Measurements from ENCODE around the gene MALT1.

The MALT1 gene

GRCh38 chr18:58779529-58779928 is 108.3 kb downstream of the MALT1 start:
- no peak for DNase-seq

DNA sequence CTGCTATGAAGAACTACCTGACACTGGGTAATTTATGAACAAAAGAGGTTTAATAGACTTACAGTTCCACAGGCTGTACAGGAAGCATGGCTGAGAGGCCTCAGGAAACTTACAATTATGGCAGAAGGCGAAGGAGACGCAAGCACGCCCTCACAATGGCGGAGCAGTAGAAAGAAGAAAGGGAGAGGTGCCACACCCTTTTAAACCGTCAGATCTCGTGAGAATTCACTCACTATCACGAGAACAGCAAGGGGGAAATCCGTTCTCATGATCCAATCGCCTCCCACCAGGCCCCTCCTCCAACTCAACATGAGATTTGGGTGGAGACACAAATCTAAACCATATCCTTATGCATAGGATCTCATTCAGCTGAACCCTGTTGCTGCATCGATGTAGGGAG is 108.8 kb downstream of the MALT1 start:
- no peak for DNase-seq

DNA sequence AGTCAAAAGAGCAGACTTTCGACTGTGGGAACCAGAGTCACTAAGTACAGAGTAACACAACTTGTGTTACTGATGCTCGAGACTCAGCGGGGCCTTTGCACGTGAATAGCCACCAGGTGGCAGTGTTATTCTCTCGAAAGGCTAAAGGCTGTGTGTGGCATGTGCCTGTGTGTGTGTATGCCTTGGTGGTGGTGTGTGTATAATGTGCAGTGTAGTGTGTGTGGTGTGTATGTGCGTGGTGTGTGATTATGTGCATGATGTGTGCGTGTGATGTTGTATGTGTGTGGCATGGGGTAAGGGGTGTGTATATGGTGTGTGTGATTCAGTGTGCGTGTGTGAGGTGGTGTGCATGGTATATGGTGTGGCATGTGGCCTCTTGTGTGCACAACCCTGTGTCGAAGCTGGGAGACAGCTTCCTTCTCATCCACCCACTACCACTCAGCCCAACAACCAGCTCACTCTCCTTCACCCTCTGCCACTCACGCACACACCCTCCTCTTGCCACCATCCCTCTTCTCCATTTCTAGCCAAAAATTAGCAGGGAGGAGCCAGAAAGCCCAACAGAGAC is 110.4 kb downstream of the MALT1 start:
- peak; percentile 85 for DNase-seq

- DNase-seq, result no peak
These were observed 113.4 kb downstream of the MALT1 start for GRCh38 chr18:58784601-58785137.

DNA sequence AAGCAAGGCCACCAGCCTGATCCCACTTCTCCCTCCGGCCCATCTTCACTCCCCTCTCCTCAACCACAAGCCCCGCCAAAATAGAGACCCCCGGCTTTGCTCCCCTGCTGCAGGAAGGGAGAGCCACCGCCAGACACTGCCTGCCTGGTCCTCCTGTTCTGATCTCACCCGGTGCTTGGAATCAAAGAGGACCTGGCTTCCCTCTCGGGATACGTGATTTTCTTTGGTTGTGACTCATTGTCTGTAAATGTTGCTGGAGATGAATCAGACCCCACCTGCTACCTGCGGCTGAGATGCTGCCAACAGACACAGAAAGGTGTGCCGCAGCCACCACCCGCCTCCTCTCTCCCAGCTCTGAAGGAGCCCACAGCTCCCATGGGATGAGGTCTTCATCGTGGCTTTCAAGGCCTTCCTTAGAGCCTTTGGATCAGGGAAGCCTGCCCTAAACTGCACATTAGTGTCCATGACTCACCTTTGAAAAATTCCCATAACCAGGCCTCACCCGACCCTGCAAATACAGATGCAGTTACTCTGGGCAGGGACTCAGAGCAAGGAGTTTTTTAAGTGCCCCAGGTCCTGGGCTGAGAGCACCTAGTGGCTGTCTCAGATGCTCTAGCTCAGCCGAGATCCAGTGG is 114.0 kb downstream of the MALT1 start:
- DNase-seq, result no peak

DNA sequence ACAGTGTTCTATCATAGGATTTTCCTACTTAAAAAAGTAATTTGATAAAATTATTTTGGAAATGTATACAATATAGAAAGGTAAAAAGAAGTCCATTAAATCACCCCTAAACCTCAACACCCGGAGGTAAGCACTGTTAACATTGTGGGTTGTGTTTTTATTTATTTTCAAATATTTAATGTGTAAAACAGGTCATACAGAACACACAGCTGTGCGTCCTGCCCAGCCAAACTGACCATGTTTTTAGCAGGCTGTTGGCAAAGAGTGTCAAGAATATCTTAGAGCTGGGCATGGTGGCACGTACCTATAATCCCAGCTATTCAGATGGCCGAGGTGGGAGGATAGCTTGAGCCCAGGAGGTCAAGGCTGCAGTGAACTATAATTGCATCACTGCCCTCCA is 114.6 kb downstream of the MALT1 start:
- no peak for DNase-seq

GRCh38 chr18:58787536-58788149 is 116.4 kb downstream of the MALT1 start:
- no peak for DNase-seq

GRCh38 chr18:58788470-58788869 is 117.2 kb downstream of the MALT1 start:
- DNase-seq, result no peak

DNA sequence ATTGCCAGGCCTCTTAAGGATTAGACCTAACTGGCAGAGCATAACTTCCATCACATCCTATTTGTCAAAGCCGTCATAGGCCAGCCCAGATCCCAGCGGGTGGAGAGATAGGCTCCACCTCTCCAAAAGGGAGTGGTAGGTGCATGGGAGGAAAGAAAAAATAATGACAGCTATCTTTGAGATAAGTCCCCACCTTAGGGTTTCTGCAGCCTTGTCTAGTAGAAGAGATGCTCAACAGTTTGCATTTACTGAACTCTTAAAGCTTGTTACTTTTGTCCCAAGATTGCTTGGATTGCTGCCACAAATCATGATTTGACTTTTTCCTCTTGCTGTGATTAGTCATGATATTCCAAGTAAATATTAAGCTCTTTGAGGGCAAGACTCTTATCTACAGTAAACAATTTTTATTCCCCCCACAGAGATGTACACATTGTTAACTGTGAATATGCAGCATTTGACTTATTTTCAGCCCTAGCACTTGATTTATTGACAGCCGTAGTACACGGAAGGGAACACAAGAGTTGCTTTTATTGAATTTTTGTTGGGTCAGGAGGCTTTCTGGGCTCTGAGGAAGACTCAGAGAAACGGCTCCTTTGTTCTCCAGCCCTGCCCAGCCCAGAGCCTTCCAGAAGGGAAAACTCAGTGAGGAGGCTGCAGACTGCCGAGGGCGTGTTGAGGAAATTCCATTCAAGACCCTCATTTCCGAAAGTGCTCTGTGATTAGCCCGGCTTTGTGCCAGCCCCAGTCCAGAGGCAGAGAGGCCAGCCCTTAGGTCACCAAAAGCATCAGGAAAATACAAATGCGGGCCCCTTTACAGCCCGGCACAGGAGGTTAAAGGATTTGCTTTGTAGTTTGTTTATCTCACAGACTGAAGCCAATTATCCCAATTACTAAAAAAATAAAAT is 118.0 kb downstream of the MALT1 start:
- DNase-seq, result no peak

DNA sequence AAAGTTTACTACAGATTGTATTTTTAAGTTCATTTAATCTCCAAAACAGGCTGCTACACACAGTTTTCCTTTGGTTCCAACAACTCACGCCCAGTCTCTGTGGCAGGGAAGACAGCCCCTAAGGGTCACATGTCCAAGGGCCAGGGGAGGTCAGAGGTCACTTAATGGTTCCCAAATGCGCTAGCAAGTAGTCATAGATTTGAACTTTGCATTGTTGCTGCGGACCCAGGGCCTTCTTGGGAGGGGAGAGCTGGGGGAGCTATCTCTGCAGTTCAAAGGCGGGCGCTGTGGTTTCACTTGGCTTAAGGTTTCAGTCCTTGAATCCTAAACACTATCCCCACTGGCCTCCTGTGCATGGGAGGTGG is 118.6 kb downstream of the MALT1 start:
- no peak for DNase-seq

DNA sequence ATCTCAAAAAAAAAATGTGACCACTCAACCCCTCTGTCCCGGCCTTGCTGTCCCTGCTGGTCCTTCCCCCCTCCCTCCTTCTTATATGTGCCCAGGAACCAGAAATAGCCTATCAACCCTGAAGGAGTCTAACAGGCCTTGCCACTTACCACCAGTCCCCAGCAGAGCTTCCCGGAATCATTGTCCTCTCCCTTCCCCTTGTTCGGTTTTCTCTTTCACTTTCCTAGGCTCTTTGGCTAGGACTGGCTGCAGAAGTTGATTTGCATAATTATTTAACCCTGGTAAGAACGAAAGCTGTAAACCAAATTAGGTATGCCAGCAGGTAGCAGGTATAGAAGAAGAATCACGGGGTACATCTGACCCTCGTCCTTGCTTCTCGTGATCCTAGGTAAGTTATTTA is 120.8 kb downstream of the MALT1 start:
- no peak for DNase-seq

GRCh38 chr18:58793361-58793760 is 122.1 kb downstream of the MALT1 start:
- no peak for DNase-seq

DNA sequence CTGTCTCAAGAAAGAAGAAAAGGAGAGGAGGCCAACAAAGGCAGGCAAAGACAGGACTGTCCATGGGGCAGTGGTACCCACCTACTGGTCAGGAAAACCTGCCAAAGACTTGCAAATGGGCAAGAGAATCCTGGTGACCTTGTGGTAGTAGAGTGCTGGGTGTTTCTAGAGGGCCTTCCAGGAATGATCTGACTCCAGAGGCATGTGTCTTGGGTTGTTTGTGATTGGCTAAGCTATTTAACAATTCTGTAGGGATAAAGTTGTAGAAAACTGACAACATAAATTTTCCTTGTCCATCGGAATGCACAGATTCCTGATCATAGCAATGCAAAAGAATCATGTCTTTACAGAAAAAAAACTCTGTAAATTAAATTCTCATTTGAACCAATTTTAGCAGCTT is 125.0 kb downstream of the MALT1 start:
- DNase-seq, result no peak

DNA sequence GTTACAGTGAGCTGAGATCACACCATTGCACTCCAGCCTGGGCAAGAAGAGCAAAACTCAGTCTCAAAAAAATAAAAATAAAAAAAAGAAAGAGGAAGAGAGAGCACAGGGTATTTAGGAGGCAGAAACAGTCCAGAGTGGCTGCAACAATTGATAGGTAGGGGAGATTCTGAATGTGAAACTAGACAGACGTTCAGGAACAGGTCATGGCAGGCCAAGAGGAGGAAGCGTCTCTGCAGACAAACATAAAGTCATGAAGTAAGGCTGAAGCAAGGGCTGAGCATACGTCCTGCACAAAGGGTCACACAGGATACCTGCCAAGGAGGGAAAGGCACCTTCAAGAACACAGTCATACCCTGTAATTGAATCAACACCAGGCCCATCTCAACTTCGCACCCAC is 129.3 kb downstream of the MALT1 start:
- DNase-seq, result peak; percentile 20

DNA sequence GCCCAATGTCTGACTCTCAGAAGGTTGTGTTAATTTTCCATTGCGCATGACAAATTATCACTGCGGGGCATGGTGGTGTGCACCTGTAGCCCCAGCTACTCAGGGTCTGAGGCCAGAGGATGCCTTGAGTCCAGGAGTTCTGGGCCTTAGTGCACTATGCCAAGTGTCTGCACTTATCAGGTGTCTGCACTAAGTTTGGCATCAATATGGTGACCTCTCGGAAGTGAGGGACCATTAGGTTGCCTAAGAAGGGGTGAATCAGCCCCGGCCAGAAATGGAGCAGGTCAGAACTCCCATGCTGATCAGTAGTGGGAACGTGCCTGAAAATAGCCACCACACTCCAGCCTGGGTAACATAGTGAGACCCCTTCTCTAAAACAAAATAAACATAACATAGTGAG is 131.7 kb downstream of the MALT1 start:
- DNase-seq, result no peak

DNA sequence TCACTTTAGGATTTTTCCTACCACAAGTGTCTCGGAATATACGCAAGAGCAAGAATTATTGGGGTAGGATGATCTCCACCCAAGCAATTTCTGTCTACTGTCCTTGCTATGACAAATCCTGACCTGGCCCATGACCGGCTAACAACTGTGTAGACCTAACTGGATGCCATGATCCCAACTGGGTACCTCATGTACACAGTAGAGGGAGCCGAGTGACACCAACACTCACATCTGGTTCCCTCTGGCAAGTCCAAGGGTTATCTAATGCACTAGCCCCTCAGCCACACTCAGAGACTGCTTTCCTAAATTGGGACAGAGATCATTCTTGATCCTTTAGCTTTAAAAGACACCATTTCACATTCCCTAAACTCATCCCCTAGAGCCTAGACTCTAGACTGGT is 132.7 kb downstream of the MALT1 start:
- DNase-seq, result no peak

Data from RPMI8226 (cell line).